D341Med (cell line): ENCODE results near the gene HEATR5A.
"Not testable (repeated sequence)": the region's sequence is repeated elsewhere in the genome, so short reads cannot be mapped to it uniquely, and the experiment has no call there.

Experiments
- DNase-seq: peaks from one replicate; pipeline ENCODE4 v3.0.0; 2012; ENCODE audit warnings: low spot score

HEATR5A gene

GRCh38 chr14:31326111-31326510, 94.2 kb downstream of the HEATR5A start:
- peak; percentile 40 for DNase-seq

GRCh38 chr14:31323419-31323818, 96.9 kb downstream of the HEATR5A start:
- DNase-seq, result no peak

- DNase-seq, result no peak
Measured at GRCh38 chr14:31320922-31321766, 99.2 kb downstream of the HEATR5A start.

GRCh38 chr14:31320216-31320615, 100.1 kb downstream of the HEATR5A start:
- no peak for DNase-seq

GRCh38 chr14:31319701-31320100, 100.6 kb downstream of the HEATR5A start:
- no peak for DNase-seq

- no peak for DNase-seq
Measured at GRCh38 chr14:31312934-31313333, 107.4 kb downstream of the HEATR5A start.

GRCh38 chr14:31312370-31312769, 108.0 kb downstream of the HEATR5A start:
- not testable (repeated sequence) for DNase-seq

- no peak for DNase-seq
Measured at GRCh38 chr14:31307618-31308017, 112.7 kb downstream of the HEATR5A start.

GRCh38 chr14:31307198-31307597, 113.2 kb downstream of the HEATR5A start:
- no peak for DNase-seq

GRCh38 chr14:31303654-31304053, 116.7 kb downstream of the HEATR5A start:
- no peak for DNase-seq

- DNase-seq, result no peak
Measured at GRCh38 chr14:31300883-31301282, 119.5 kb downstream of the HEATR5A start.

GRCh38 chr14:31300296-31300695, 120.1 kb downstream of the HEATR5A start:
- no peak for DNase-seq

- no peak for DNase-seq
Measured at GRCh38 chr14:31297701-31298344, 122.5 kb downstream of the HEATR5A start.

GRCh38 chr14:31297112-31297511, 123.2 kb downstream of the HEATR5A start:
- no peak for DNase-seq

GRCh38 chr14:31294746-31295405, 125.5 kb downstream of the HEATR5A start:
- no peak for DNase-seq

- DNase-seq, result no peak
Measured at GRCh38 chr14:31292937-31293616, 127.3 kb downstream of the HEATR5A start.

- no peak for DNase-seq
Measured at GRCh38 chr14:31291210-31291609, 129.1 kb downstream of the HEATR5A start.

- DNase-seq, result no peak
Measured at GRCh38 chr14:31287294-31287972, 132.9 kb downstream of the HEATR5A start.

GRCh38 chr14:31286456-31287293, 133.7 kb downstream of the HEATR5A start:
- no peak for DNase-seq

- DNase-seq, result no peak
Measured at GRCh38 chr14:31283578-31284252, 136.6 kb downstream of the HEATR5A start.
